VCaP (cell line): Measurements from ENCODE around the gene GDPD3.

Experiments used
- H3K27ac ChIP-seq: fragments of 450-650 bp; 2 replicates; pipeline ENCODE4 v1.5.1; 2017
- CTCF ChIP-seq: fragments of 450-650 bp; conservative IDR thresholded peaks from 2 replicates; pipeline ENCODE4 v1.5.1; 2017; ENCODE audit warnings: mild to moderate bottlenecking, moderate library complexity

The GDPD3 gene

GRCh38 chr16:30108059-30108850 is 5.1 kb downstream of the GDPD3 start:
- no peak overlapping the region for H3K27ac ChIP-seq
- no peak for TF ChIP-seq CTCF

- no peak overlapping the region for H3K27ac ChIP-seq
- TF ChIP-seq CTCF: no peak
Measured at GRCh38 chr16:30104492-30104891, 8.8 kb downstream of the GDPD3 start.

- no peak for TF ChIP-seq CTCF
- H3K27ac ChIP-seq: no peak overlapping the region
Measured at GRCh38 chr16:30104090-30104489, 9.2 kb downstream of the GDPD3 start.

- no peak for TF ChIP-seq CTCF
- peak overlapping the region; percentile 73 for H3K27ac ChIP-seq
Measured at GRCh38 chr16:30096862-30097563, 16.3 kb downstream of the GDPD3 start.

GRCh38 chr16:30096105-30096861 is 17.1 kb downstream of the GDPD3 start, which contains the start of gene YPEL3:
TSS of gene YPEL3 (minus strand) at chr16:30096213. CDS start at chr16:30095482, 731 bp downstream.
- no peak for TF ChIP-seq CTCF
- H3K27ac ChIP-seq: peak within 1 kb of the TSS; percentile 73

GRCh38 chr16:30095166-30096078 is 17.9 kb downstream of the GDPD3 start:
- H3K27ac ChIP-seq: peak overlapping the region; percentile 73
- no peak for TF ChIP-seq CTCF
